K562 (cell line): ENCODE measurements around the gene POU3F1. TPM values are rescaled to one million over a fixed set of nuclear protein-coding genes. Genes with fewer than 3 reads are reported as not detected.

ENCODE experiments used
- ARID2 ChIP-seq: fragments of 450-650 bp; IDR thresholded peaks from 2 replicates; pipeline ENCODE4 v1.6.1; 2017; ENCODE audit warnings: antibody characterized with exemption, mild to moderate bottlenecking
- FOSL1 ChIP-seq: fragments of 200-800 bp; sonication (Bioruptor generic); conservative IDR thresholded peaks from 2 replicates; pipeline ENCODE4 v1.6.1; 2016; ENCODE audit warnings: missing genetic modification characterization, missing compliant biosample characterization
- GABPA ChIP-seq: fragments of 200-800 bp; sonication (Bioruptor generic); conservative IDR thresholded peaks from 2 replicates; pipeline ENCODE4 v1.6.1; 2016; ENCODE audit warnings: low read depth, missing genetic modification characterization, missing compliant biosample characterization
- KLF16 ChIP-seq: IDR thresholded peaks from 2 replicates; pipeline ENCODE4 v1.6.1; 2016; ENCODE audit warnings: antibody characterized with exemption
- RAD21 ChIP-seq, 2 experiments: fragments of 250-450 bp in 1 of 2; fragments of 450-650 bp in 1 of 2; sonication (Bioruptor Pico) in 1 of 2; formaldehyde crosslinking in 1 of 2; IDR thresholded peaks in 1 of 2; conservative IDR thresholded peaks in 1 of 2; 2 replicates each; pipeline versions ENCODE4 v1.4.0 to v1.8.0; 2020 to 2022; ENCODE audit warnings: mild to moderate bottlenecking in 2 of 2, moderate library complexity in 1 of 2
- SMC3 ChIP-seq: conservative IDR thresholded peaks from 2 replicates; pipeline ENCODE4 v1.6.1; 2011; ENCODE audit warnings: low read depth, low read length, improper control_type of control experiment; ENCODE audit not compliant: insufficient read depth
- STAG1 ChIP-seq: sonication (generic); formaldehyde crosslinking; IDR thresholded peaks from 2 replicates; pipeline ENCODE4 v1.5.0; 2020; ENCODE audit warnings: missing genetic modification reagents, borderline replicate concordance
- SUPT5H ChIP-seq: fragments of 450-650 bp; IDR thresholded peaks from 2 replicates; pipeline ENCODE4 v1.6.1; 2016
- polyA plus RNA-seq, 8 experiments: library from polyadenylated mRNA; depleted of rRNA in 4 of 8; stranded (reverse) in 5 of 8; unstranded in 3 of 8; fragments of >200 nt; fragmentation: Nextera tagmentation in 2 of 8; fragmentation: Illumina TruSeq in 1 of 8; extraction: Ambion mirVana in 2 of 8; extraction: Trizol in 1 of 8; gene quantifications; 2 replicates each; pipeline versions ENCODE4 v1.2.1 to v1.2.3, GENCODE V29; 2011 to 2014; ENCODE audit warnings: inconsistent platforms in 1 of 8, missing spikeins in 1 of 8
- total RNA-seq, 7 experiments: library from RNA; depleted of rRNA in 6 of 7; stranded (reverse); fragments of >200 nt in 6 of 7; fragmentation: Illumina TruSeq in 2 of 7; extraction: Trizol in 2 of 7; gene quantifications; 2 replicates each; pipeline versions ENCODE4 v1.2.1 to v1.2.3, GENCODE V29; 2011 to 2021; ENCODE audit warnings: low replicate concordance in 1 of 7
- TF ChIP-seq, protein P1 (sequence below), 2 experiments: fragments of 450-650 bp; formaldehyde crosslinking in 1 of 2; IDR thresholded peaks; 2 replicates each; pipeline versions ENCODE4 v1.4.0 to v1.6.1; 2014 to 2020; ENCODE audit warnings: mild to moderate bottlenecking in 2 of 2, borderline replicate concordance in 1 of 2, low read depth in 1 of 2
- TF ChIP-seq, protein P2 (sequence below): fragments of 450-650 bp; IDR thresholded peaks from 2 replicates; pipeline ENCODE4 v1.6.1; 2017; ENCODE audit warnings: antibody characterized with exemption
- TF ChIP-seq, protein P3 (sequence below): fragments of 450-650 bp; formaldehyde crosslinking; IDR thresholded peaks from 2 replicates; pipeline ENCODE4 v1.4.0; 2020; ENCODE audit warnings: mild to moderate bottlenecking, moderate library complexity
- TF ChIP-seq, protein P4 (sequence below), 3 experiments: IDR thresholded peaks in 2 of 3; conservative IDR thresholded peaks in 1 of 3; 2 replicates each; pipeline ENCODE4 v1.5.1; 2011 to 2012; ENCODE audit warnings: low read length in 3 of 3, mild to moderate bottlenecking in 3 of 3, control low read depth in 2 of 3, improper control_type of control experiment in 1 of 3, inconsistent platforms in 1 of 3, low read depth in 1 of 3, mixed read lengths in 1 of 3, moderate library complexity in 1 of 3; ENCODE audit not compliant: insufficient read depth in 2 of 3

POU3F1 gene
- total and polyA plus RNA-seq, 9 of the 15 experiments (the other 6 are each of a cell fraction or from before 2014, with no cell fraction given) = 0.09 TPM; not detected in 8

DNA sequence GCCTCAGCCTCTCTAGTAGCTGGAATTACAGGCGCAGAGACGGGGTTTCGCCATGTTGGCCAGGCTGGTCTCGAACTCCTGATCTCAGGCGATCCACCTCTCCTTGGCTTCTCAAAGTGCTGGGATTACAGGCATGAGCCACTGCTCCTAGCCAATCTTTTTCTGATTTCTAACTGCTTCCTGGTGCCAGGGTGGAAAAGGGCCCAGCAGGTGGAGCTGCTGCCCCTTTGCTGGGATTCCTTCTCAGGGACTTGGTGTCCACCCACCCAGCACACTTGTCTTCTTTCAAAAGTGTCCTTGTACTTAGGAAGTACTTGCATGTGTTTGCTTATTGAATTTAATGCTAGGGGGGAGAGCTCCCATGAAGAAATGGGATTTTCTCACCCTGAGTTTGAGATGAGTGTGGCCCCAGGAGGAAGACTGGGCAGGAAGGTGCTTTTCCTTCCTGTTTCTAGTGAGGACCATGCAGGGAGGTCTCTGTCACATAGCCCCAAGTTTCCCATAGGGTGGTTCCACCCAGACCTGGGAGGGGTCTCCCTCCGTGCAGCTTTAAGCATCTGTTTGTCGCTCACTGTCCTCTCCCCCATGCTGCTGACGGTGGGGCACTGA is 19.9 kb downstream of the POU3F1 start (continued):
- TF ChIP-seq, protein P1, sequence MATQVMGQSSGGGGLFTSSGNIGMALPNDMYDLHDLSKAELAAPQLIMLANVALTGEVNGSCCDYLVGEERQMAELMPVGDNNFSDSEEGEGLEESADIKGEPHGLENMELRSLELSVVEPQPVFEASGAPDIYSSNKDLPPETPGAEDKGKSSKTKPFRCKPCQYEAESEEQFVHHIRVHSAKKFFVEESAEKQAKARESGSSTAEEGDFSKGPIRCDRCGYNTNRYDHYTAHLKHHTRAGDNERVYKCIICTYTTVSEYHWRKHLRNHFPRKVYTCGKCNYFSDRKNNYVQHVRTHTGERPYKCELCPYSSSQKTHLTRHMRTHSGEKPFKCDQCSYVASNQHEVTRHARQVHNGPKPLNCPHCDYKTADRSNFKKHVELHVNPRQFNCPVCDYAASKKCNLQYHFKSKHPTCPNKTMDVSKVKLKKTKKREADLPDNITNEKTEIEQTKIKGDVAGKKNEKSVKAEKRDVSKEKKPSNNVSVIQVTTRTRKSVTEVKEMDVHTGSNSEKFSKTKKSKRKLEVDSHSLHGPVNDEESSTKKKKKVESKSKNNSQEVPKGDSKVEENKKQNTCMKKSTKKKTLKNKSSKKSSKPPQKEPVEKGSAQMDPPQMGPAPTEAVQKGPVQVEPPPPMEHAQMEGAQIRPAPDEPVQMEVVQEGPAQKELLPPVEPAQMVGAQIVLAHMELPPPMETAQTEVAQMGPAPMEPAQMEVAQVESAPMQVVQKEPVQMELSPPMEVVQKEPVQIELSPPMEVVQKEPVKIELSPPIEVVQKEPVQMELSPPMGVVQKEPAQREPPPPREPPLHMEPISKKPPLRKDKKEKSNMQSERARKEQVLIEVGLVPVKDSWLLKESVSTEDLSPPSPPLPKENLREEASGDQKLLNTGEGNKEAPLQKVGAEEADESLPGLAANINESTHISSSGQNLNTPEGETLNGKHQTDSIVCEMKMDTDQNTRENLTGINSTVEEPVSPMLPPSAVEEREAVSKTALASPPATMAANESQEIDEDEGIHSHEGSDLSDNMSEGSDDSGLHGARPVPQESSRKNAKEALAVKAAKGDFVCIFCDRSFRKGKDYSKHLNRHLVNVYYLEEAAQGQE (IDR thresholded peaks at IDR 0.05; ENCODE audit: borderline replicate concordance) = peak; percentile 50; the same call in 1 of the 2 replicates
- TF ChIP-seq, protein P1 (CRISPR knock-in tag; IDR thresholded peaks at IDR 0.05; ENCODE audit: low read depth) = no peak
- no peak for TF ChIP-seq FOSL1 (tag)
- TF ChIP-seq, protein P2, sequence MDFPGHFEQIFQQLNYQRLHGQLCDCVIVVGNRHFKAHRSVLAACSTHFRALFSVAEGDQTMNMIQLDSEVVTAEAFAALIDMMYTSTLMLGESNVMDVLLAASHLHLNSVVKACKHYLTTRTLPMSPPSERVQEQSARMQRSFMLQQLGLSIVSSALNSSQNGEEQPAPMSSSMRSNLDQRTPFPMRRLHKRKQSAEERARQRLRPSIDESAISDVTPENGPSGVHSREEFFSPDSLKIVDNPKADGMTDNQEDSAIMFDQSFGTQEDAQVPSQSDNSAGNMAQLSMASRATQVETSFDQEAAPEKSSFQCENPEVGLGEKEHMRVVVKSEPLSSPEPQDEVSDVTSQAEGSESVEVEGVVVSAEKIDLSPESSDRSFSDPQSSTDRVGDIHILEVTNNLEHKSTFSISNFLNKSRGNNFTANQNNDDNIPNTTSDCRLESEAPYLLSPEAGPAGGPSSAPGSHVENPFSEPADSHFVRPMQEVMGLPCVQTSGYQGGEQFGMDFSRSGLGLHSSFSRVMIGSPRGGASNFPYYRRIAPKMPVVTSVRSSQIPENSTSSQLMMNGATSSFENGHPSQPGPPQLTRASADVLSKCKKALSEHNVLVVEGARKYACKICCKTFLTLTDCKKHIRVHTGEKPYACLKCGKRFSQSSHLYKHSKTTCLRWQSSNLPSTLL = no peak
- TF ChIP-seq KLF16 = 0 out of 2 replicates have a peak, but pooled peaks have one; percentile 15
- peak; percentile 44; the same call in 1 of the 2 replicates for TF ChIP-seq ARID2
- TF ChIP-seq, protein P3, sequence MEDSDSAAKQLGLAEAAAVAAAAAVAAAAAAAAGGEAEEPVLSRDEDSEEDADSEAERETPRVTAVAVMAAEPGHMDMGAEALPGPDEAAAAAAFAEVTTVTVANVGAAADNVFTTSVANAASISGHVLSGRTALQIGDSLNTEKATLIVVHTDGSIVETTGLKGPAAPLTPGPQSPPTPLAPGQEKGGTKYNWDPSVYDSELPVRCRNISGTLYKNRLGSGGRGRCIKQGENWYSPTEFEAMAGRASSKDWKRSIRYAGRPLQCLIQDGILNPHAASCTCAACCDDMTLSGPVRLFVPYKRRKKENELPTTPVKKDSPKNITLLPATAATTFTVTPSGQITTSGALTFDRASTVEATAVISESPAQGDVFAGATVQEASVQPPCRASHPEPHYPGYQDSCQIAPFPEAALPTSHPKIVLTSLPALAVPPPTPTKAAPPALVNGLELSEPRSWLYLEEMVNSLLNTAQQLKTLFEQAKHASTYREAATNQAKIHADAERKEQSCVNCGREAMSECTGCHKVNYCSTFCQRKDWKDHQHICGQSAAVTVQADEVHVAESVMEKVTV (CRISPR knock-in tag) = 0 out of 2 replicates have a peak, but pooled peaks have one; percentile 54
- TF ChIP-seq SMC3 = peak; percentile 48; the same call in 1 of the 2 replicates
- peak; percentile 70 to 74 for TF ChIP-seq RAD21 (CRISPR knock-in tag; conservative IDR thresholded peaks at IDR 0.05 in 1 of 2, IDR thresholded peaks at IDR 0.05 in 1 of 2)
- TF ChIP-seq, protein P4, sequence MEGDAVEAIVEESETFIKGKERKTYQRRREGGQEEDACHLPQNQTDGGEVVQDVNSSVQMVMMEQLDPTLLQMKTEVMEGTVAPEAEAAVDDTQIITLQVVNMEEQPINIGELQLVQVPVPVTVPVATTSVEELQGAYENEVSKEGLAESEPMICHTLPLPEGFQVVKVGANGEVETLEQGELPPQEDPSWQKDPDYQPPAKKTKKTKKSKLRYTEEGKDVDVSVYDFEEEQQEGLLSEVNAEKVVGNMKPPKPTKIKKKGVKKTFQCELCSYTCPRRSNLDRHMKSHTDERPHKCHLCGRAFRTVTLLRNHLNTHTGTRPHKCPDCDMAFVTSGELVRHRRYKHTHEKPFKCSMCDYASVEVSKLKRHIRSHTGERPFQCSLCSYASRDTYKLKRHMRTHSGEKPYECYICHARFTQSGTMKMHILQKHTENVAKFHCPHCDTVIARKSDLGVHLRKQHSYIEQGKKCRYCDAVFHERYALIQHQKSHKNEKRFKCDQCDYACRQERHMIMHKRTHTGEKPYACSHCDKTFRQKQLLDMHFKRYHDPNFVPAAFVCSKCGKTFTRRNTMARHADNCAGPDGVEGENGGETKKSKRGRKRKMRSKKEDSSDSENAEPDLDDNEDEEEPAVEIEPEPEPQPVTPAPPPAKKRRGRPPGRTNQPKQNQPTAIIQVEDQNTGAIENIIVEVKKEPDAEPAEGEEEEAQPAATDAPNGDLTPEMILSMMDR (IDR thresholded peaks at IDR 0.05 in 2 of 3, conservative IDR thresholded peaks at IDR 0.05 in 1 of 3; ENCODE audit: insufficient read depth in 2 of 3, low read depth in 1 of 3, low read length in 3 of 3) = peak; percentile 67 to 82 (median 77)
- peak; percentile 70; the same call in 1 of the 2 replicates for TF ChIP-seq STAG1 (CRISPR knock-in tag)
- 0 out of 2 replicates have a peak, but pooled peaks have one; percentile 37 for TF ChIP-seq SUPT5H
- TF ChIP-seq GABPA (tag) = no peak
